Loucy (cell line): ENCODE data around the gene ETS1.

Experiments
- H2AFZ ChIP-seq: fragments of 200-600 bp; sonication (generic); 2 replicates; pipeline ENCODE4 v1.6.0; 2016; ENCODE audit warnings: antibody characterized with exemption, mild to moderate bottlenecking, low read length, moderate library complexity
- H3F3A ChIP-seq: fragments of 200-600 bp; 2 replicates; pipeline ENCODE4 v1.6.0; 2016; ENCODE audit warnings: antibody characterized with exemption, low read depth, mild to moderate bottlenecking
- H3K27me3 ChIP-seq: fragments of 200-600 bp; sonication (generic); 2 replicates; pipeline ENCODE4 v1.6.1; 2014; ENCODE audit warnings: low read length, mild to moderate bottlenecking; ENCODE audit not compliant: insufficient read depth, poor library complexity, severe bottlenecking
- H3K36me3 ChIP-seq: fragments of 200-600 bp; sonication (generic); 2 replicates; pipeline ENCODE4 v1.6.1; 2016; ENCODE audit warnings: low read length; ENCODE audit not compliant: insufficient read depth
- H3K4me1 ChIP-seq: fragments of 200-600 bp; sonication (generic); 2 replicates; pipeline ENCODE4 v1.5.1; 2014; ENCODE audit warnings: low read length, mild to moderate bottlenecking; ENCODE audit not compliant: insufficient read depth, poor library complexity, severe bottlenecking
- H3K4me2 ChIP-seq: fragments of 200-600 bp; sonication (generic); 2 replicates; pipeline ENCODE4 v1.6.0; 2014; ENCODE audit warnings: antibody characterized with exemption, low read length, low read depth, mild to moderate bottlenecking; ENCODE audit not compliant: poor library complexity, severe bottlenecking
- H3K4me3 ChIP-seq: fragments of 200-600 bp; sonication (generic); 2 replicates; pipeline ENCODE4 v1.5.1; 2014; ENCODE audit warnings: low read length, mild to moderate bottlenecking, mixed read lengths; ENCODE audit not compliant: poor library complexity, severe bottlenecking
- H3K79me2 ChIP-seq: fragments of 200-600 bp; sonication (generic); 2 replicates; pipeline ENCODE4 v1.6.1; 2014; ENCODE audit warnings: low read length; ENCODE audit not compliant: insufficient read depth
- H3K9ac ChIP-seq: fragments of 200-600 bp; sonication (generic); 2 replicates; pipeline ENCODE4 v1.6.0; 2014; ENCODE audit warnings: mild to moderate bottlenecking, low read depth, low read length, moderate library complexity; ENCODE audit not compliant: poor library complexity, severe bottlenecking
- H3K9me2 ChIP-seq: fragments of 200-600 bp; sonication (generic); replicated peaks from 2 replicates; pipeline ENCODE4 v1.6.1; 2016; ENCODE audit warnings: low read depth, low read length, mixed read lengths
- H3K9me3 ChIP-seq: fragments of 200-600 bp; sonication (generic); 2 replicates; pipeline ENCODE4 v1.6.1; 2014; ENCODE audit warnings: mild to moderate bottlenecking, antibody characterized with exemption, low read length, low read depth; ENCODE audit not compliant: insufficient read depth
- H4K20me1 ChIP-seq: fragments of 200-600 bp; sonication (generic); 2 replicates; pipeline ENCODE4 v1.6.0; 2014; ENCODE audit warnings: antibody characterized with exemption, low read length, mild to moderate bottlenecking; ENCODE audit not compliant: insufficient read depth, poor library complexity, severe bottlenecking
- CTCF ChIP-seq: fragments of 200-600 bp; sonication (generic); conservative IDR thresholded peaks from 2 replicates; pipeline ENCODE4 v1.5.1; 2014; ENCODE audit warnings: mild to moderate bottlenecking, antibody characterized with exemption, low read length
- EZH2phosphoT487 ChIP-seq: fragments of 200-600 bp; IDR thresholded peaks from 2 replicates; pipeline ENCODE4 v1.6.1; 2018; ENCODE audit warnings: antibody characterized with exemption, mild to moderate bottlenecking, moderate library complexity, borderline replicate concordance

Gene ETS1

DNA sequence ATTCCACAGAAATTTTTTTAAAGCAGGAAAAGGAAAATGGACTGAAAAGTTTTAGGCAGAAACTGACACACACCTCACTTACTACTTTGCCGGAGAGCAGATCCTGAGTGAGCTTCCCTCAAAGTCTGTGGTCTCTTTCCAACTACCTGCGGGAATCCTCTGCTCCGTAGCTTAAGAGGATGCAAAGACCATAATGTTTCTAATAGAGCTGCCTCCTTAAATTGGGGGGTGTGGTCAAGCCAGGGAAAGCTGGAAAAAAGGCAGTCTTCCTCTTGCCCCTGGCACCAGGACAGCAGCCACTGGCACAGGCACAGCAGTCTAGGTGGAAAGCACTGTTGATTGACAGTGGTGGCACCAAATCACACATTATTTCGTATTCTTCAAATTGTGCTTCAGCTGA lies at the start of gene ETS1:
ETS1 (minus strand) TSS at position 144 of the 400 bp plus-strand sequence. CDS start 14,428 bp downstream, outside the sequence.
- Histone ChIP-seq H3F3A (no peaks in the 10 kb centered on the region; the same call in 1 of the 2 replicates), H3K4me1 (peaks cover 4% of the 10 kb centered on the region), H3K4me3 (no peak within 1 kb of the TSS), H2AFZ (no peak within 1 kb of the TSS), H3K36me3 (no peaks in the 10 kb centered on the region), H3K79me2 (no peaks in the 10 kb centered on the region), H3K9ac (no peak within 1 kb of the TSS), H3K4me2 (no peak within 1 kb of the TSS), H3K27me3 (no peaks in the 10 kb centered on the region), H3K9me2 (no peaks in the 10 kb centered on the region), H3K9me3 (no peaks in the 10 kb centered on the region), H4K20me1 (no peaks in the 10 kb centered on the region)
- TF ChIP-seq EZH2phosphoT487 (no peak), CTCF (no peak)

- TF ChIP-seq EZH2phosphoT487: no peak
- no peak for TF ChIP-seq CTCF
- no peaks in the 10 kb centered on the region for H3K9me2 ChIP-seq
Measured at GRCh38 chr11:128634395-128634794, 47.0 kb upstream of the ETS1 start.

GRCh38 chr11:128633384-128633965 lies 46.1 kb upstream of the ETS1 start:
- no peak overlapping the region for H3K9ac ChIP-seq
- H3K9me3 ChIP-seq: no peaks in the 10 kb centered on the region
- H3K4me3 ChIP-seq: no peak overlapping the region
- no peaks in the 10 kb centered on the region for H3F3A ChIP-seq
- no peaks in the 10 kb centered on the region for H3K36me3 ChIP-seq
- no peaks in the 10 kb centered on the region for H3K9me2 ChIP-seq
- H4K20me1 ChIP-seq: no peaks in the 10 kb centered on the region
- H2AFZ ChIP-seq: no peak overlapping the region
- no peaks in the 10 kb centered on the region for H3K79me2 ChIP-seq
- H3K4me2 ChIP-seq: no peak overlapping the region
- peaks cover 19% of the 10 kb centered on the region for H3K4me1 ChIP-seq
- H3K27me3 ChIP-seq: no peaks in the 10 kb centered on the region
- no peak for TF ChIP-seq CTCF
- no peak for TF ChIP-seq EZH2phosphoT487

More at GRCh38 chr11:128634395-128634794, 47.0 kb upstream of the ETS1 start:
- Histone ChIP-seq H3K36me3 (no peaks in the 10 kb centered on the region), H2AFZ (no peak overlapping the region), H3K4me2 (no peak overlapping the region), H3K4me3 (no peak overlapping the region), H3K4me1 (peaks cover 18% of the 10 kb centered on the region), H4K20me1 (no peaks in the 10 kb centered on the region), H3K79me2 (no peaks in the 10 kb centered on the region), H3K27me3 (no peaks in the 10 kb centered on the region), H3K9me3 (no peaks in the 10 kb centered on the region), H3F3A (no peaks in the 10 kb centered on the region), H3K9ac (no peak overlapping the region)
